Neural cell (in vitro differentiated cells): ENCODE results near the gene SPINK9.

Source experiments
- EZH2 ChIP-seq: fragments of 200-600, 300-800 bp; shearing (Covaris generic), sonication (generic); IDR thresholded peaks from 2 replicates; pipeline ENCODE4 v1.6.1; 2014; ENCODE audit warnings: antibody characterized with exemption, low read length, borderline replicate concordance, mild to moderate bottlenecking; ENCODE audit not compliant: insufficient read depth, poor library complexity, severe bottlenecking
- MXI1 ChIP-seq: fragments of 450-650 bp; conservative IDR thresholded peaks from 2 replicates; pipeline ENCODE4 v1.6.1; 2014; ENCODE audit warnings: antibody characterized with exemption, mild to moderate bottlenecking; ENCODE audit not compliant: poor library complexity, severe bottlenecking
- POLR2AphosphoS5 ChIP-seq: IDR thresholded peaks from 2 replicates; pipeline ENCODE4 v1.6.1; 2012
- TF ChIP-seq, protein P1 (sequence below): fragments of 450-650 bp; IDR thresholded peaks from 2 replicates; pipeline ENCODE4 v1.5.1; 2014; ENCODE audit warnings: antibody characterized with exemption, mild to moderate bottlenecking, moderate library complexity; ENCODE audit not compliant: poor library complexity, severe bottlenecking

DNA sequence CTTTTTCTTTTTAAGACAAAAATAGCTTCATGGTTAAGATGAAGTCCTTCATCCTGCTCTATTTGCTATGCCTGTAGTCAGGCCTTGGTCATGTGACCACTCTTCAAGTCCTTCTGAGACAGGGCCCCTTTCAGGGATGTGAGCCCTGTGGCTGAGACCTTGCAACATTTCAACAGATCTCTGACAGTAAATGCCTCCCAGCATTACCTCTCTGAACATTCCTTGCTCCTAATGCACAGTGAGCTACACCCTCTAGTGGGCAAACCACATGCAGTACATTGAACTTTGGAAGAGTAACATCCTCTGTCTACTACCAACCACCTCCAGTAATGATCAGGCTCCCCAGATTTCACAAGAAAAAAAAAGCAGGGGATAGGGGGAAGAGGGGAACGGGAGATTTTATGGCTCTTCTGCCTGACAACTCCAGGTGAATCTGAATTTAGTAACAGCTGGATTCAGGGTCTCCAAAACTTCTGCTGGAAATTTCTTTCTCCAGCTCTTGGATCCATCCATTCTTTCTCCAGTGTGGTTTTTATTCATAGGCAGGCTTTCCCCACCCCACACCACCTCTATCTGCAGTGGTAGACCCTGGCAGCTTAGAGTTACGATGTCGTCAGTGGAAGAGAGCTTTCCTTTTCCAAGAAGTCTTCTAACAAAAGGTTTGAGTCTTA lies 39.5 kb downstream of the SPINK9 start:
- TF ChIP-seq, protein P1, sequence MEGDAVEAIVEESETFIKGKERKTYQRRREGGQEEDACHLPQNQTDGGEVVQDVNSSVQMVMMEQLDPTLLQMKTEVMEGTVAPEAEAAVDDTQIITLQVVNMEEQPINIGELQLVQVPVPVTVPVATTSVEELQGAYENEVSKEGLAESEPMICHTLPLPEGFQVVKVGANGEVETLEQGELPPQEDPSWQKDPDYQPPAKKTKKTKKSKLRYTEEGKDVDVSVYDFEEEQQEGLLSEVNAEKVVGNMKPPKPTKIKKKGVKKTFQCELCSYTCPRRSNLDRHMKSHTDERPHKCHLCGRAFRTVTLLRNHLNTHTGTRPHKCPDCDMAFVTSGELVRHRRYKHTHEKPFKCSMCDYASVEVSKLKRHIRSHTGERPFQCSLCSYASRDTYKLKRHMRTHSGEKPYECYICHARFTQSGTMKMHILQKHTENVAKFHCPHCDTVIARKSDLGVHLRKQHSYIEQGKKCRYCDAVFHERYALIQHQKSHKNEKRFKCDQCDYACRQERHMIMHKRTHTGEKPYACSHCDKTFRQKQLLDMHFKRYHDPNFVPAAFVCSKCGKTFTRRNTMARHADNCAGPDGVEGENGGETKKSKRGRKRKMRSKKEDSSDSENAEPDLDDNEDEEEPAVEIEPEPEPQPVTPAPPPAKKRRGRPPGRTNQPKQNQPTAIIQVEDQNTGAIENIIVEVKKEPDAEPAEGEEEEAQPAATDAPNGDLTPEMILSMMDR, result peak; percentile 78
- TF ChIP-seq EZH2 (no peak), POLR2AphosphoS5 (no peak), MXI1 (no peak)
